Tibial nerve (tissue), 4 donors: ENCODE data around the gene TSG101.

Experiments used
- CTCF ChIP-seq, 5 experiments: fragments of 200-600 bp in 3 of 5; fragments of 450-650 bp in 2 of 5; sonication (generic) in 3 of 5; IDR thresholded peaks; one replicate each; pipeline ENCODE4 v1.5.1; 2016 to 2019; ENCODE audit warnings: antibody characterized with exemption in 5 of 5, mild to moderate bottlenecking in 3 of 5, moderate library complexity in 2 of 5
- EP300 ChIP-seq, 2 donors: sonication (generic); formaldehyde crosslinking; IDR thresholded peaks; one replicate each; pipeline ENCODE4 v1.6.1; 2017; ENCODE audit warnings: antibody characterized with exemption in 2 of 2, mild to moderate bottlenecking in 1 of 2

- TF ChIP-seq EP300 (IDR thresholded peaks at IDR 0.05) (no peak), CTCF (IDR thresholded peaks at IDR 0.05) (no peak)
These were observed 58.7 kb downstream of the TSG101 start for GRCh38 chr11:18468059-18468458.
